Measurements from ENCODE around the gene DPF1.

Gene DPF1

GRCh38 chr19:38195237-38195636 is 28.8 kb downstream of the DPF1 start:
- no peak for DNase-seq

GRCh38 chr19:38194061-38194701 is 29.8 kb downstream of the DPF1 start:
- no peak for DNase-seq

- DNase-seq = no peak
Observed at GRCh38 chr19:38193445-38193844, 30.6 kb downstream of the DPF1 start.

- DNase-seq = no peak
Observed at GRCh38 chr19:38191747-38192146, 32.3 kb downstream of the DPF1 start.

GRCh38 chr19:38190793-38191192 is 33.2 kb downstream of the DPF1 start:
- DNase-seq = no peak

GRCh38 chr19:38190061-38190460 is 34.0 kb downstream of the DPF1 start:
- no peak for DNase-seq

GRCh38 chr19:38185562-38185961 is 38.5 kb downstream of the DPF1 start:
- no peak for DNase-seq

- no peak for DNase-seq
Observed at GRCh38 chr19:38184815-38185214, 39.2 kb downstream of the DPF1 start.

GRCh38 chr19:38183251-38183897 is 40.6 kb downstream of the DPF1 start:
- DNase-seq = no peak

- DNase-seq = no peak
Observed at GRCh38 chr19:38182536-38183210, 41.3 kb downstream of the DPF1 start.

- DNase-seq = no peak
Observed at GRCh38 chr19:38180071-38180470, 44.0 kb downstream of the DPF1 start.

- DNase-seq = no peak
Observed at GRCh38 chr19:38175422-38175821, 48.6 kb downstream of the DPF1 start.

GRCh38 chr19:38173291-38174041 is 50.6 kb downstream of the DPF1 start:
- no peak for DNase-seq

GRCh38 chr19:38172001-38172400 is 52.0 kb downstream of the DPF1 start:
- no peak for DNase-seq

- no peak for DNase-seq
Observed at GRCh38 chr19:38170334-38170733, 53.7 kb downstream of the DPF1 start.

- no peak for DNase-seq
Observed at GRCh38 chr19:38168637-38169036, 55.4 kb downstream of the DPF1 start.

GRCh38 chr19:38165335-38165734 is 58.7 kb downstream of the DPF1 start:
- DNase-seq = no peak

- DNase-seq = no peak
Observed at GRCh38 chr19:38164526-38164925, 59.5 kb downstream of the DPF1 start.

- no peak for DNase-seq
Observed at GRCh38 chr19:38163419-38164290, 60.4 kb downstream of the DPF1 start.

- no peak for DNase-seq
Observed at GRCh38 chr19:38162632-38163031, 61.4 kb downstream of the DPF1 start.

GRCh38 chr19:38162094-38162493 is 61.9 kb downstream of the DPF1 start:
- DNase-seq = no peak

Measured in NK-92 treated with Interleukin-12 subunit alpha and Interleukin-12 subunit beta, amount 100 ng/mL, for 24 hours (cell line).